Uterus (tissue), 2 donors: Measurements from ENCODE around the gene ATG4B.

Experiments
- POLR2A ChIP-seq, 2 donors: fragments of 450-650 bp; IDR thresholded peaks; one replicate each; pipeline ENCODE4 v1.6.1; 2016; ENCODE audit warnings: antibody characterized with exemption in 2 of 2, mild to moderate bottlenecking in 1 of 2, moderate library complexity in 1 of 2
- TF ChIP-seq, protein P1 (sequence below), 4 experiments: fragments of 200-600 bp in 2 of 4; fragments of 450-650 bp in 2 of 4; sonication (generic) in 2 of 4; IDR thresholded peaks; one replicate each; pipeline ENCODE4 v1.5.1; 2016 to 2019; ENCODE audit warnings: antibody characterized with exemption in 4 of 4, mild to moderate bottlenecking in 2 of 4, moderate library complexity in 1 of 4

- TF ChIP-seq, protein P1, sequence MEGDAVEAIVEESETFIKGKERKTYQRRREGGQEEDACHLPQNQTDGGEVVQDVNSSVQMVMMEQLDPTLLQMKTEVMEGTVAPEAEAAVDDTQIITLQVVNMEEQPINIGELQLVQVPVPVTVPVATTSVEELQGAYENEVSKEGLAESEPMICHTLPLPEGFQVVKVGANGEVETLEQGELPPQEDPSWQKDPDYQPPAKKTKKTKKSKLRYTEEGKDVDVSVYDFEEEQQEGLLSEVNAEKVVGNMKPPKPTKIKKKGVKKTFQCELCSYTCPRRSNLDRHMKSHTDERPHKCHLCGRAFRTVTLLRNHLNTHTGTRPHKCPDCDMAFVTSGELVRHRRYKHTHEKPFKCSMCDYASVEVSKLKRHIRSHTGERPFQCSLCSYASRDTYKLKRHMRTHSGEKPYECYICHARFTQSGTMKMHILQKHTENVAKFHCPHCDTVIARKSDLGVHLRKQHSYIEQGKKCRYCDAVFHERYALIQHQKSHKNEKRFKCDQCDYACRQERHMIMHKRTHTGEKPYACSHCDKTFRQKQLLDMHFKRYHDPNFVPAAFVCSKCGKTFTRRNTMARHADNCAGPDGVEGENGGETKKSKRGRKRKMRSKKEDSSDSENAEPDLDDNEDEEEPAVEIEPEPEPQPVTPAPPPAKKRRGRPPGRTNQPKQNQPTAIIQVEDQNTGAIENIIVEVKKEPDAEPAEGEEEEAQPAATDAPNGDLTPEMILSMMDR (IDR thresholded peaks at IDR 0.05): no peak
- TF ChIP-seq POLR2A (IDR thresholded peaks at IDR 0.05): no peak
These were observed 48.8 kb downstream of the ATG4B start for GRCh38 chr2:241686324-241686649.
